Activated gamma-delta T cell (primary cell): ENCODE measurements around the gene ZNF267.
"Not testable (repeated sequence)": the region's sequence is repeated elsewhere in the genome, so short reads cannot be mapped to it uniquely, and the experiment has no call there.

Experiments used
- DNase-seq: peaks from one replicate; lab custom pipeline; 2025; lab: John Stamatoyannopoulos, UW

Gene ZNF267

DNA sequence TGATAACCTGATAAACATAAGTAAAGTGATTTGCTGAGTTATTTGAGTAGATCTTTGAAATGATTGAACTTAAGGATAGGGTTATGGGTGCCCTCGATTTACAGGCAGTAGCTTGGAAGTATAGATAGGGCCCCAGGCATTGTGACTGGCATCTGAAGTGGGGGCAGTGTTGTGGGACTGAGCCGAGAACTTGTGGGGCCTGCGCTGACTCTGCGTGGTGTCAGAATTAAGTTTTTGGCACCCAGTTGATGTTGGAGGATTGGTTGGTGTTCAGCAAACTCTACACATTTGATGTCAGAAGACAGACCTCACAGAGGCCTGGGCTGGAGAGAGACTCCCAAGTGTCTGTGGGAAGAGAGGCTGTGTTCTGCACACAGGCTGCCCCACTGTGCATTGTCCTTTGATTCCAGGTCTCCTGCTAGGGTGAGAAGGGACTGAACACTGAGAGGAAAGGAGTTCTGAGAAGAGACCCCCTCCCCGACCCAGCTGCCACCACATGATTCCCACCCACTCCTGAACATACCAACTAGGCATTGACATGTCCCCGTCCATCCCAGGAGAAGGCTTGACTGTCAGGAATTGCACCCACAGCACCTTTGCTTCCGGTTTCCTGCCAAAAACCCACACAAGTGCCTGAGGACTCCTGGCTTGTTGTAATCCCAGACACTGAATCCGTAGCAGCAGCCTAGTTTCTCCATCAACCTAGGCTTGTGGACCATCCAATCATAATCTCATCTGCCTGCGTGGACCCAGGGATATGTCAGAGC, 4.5 kb downstream of the ZNF267 start:
- no peak for DNase-seq

DNA sequence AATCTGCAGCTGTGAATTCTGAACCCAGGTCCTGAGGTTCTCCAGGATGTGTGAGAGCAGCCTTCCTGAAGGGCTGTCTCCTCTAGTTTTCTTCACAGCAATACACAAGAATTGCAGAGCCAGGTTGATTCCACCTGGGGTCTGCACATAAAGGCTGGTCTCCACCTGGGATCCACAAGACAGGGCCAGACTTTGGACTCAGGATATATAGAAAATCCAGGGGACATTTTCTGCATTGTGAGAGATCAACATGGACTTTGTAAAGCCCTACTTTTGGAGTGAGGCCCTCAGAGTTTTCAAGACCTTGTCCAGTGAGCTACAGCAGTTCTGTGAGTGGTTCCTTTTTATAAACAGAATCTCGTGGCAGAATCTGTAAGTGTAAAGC, 6.3 kb downstream of the ZNF267 start:
- no peak for DNase-seq

DNA sequence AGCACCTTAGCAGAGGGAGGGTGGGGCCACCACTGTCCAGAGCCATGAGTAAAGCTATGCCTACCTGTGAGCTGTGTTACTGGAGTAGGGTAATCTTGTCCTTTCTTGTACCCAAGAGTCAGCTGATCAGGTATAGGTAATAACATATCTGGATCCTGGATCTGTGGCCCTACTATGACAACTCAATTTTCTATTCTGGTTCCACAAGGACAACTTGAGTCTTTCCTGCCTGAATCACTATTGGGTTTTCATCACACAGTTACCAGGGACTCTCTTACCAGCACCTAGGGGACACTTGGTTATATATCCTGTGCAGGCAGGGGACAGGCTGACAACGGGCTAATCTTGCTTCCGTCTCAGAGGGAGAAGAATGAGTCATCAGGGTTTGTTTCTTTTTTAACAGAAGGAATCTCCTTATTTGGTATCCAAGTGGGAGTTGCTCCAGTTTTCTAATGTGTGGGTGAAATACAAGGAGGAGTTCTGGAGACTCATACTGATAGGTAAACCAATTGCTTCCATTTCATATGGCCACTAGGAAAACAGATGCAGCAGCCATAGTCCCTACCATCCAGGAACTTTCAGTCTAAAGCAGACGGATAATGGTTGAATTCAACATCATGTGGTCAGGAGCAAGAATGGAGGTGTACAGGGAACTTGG, 6.8 kb downstream of the ZNF267 start:
- DNase-seq: no peak

DNA sequence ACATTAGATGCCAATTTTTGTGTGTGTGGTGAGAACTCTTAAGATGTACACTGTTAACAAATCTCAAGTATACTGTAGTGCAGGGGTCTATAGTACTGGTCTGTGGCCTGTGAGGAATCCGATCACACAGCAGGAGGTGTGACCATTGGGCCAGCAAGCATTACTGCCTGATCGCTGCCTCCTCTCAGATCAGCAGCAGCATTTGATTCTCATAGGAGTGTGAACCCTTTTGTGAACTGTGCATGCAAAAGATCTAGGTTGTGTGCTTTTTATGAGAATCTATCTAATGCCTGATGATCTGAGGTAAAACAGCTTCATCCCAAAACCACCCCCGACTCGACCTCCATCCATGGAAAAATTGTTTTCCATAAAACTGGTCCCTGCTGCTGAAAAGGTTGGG, 12.6 kb downstream of the ZNF267 start:
- DNase-seq: no peak

DNA sequence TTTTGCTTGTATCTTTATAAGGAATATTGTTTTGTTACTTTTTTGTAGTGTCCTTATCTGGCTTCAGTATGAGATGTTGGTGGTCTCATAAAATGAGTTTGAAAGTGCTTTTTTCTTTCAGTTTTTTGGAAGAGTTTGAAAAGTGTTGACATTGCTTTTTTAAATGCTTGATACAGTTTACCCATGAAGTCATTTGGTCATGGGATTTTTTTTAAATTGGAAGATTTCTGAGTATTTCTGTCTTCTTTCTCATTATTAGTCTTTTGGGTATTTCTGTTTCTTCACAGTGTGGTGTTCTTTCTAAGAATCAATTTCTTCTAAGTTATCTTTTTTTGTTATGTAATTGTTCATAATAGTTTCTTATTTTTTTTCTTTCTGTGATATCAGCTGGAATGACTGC, 15.1 kb downstream of the ZNF267 start:
- no peak for DNase-seq

DNA sequence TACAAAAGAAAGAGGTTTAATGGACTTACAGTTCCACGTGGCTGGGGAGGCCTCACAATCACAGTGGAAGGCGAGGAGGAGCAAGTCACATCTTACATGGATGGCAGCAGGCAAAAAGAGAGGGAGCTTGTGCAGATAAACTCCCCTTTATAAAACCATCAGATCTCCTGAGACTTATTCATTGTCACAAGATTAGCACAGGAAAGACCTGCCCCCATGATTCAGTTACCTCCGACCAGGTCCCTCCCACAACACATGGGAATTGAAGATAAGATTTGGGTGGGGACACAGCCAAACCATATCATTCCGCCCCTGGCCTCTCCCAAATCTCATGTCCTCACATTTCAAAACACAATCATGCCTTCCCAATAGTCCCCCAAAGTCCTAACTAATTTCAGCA, 18.5 kb downstream of the ZNF267 start:
- DNase-seq: not testable (repeated sequence)

DNA sequence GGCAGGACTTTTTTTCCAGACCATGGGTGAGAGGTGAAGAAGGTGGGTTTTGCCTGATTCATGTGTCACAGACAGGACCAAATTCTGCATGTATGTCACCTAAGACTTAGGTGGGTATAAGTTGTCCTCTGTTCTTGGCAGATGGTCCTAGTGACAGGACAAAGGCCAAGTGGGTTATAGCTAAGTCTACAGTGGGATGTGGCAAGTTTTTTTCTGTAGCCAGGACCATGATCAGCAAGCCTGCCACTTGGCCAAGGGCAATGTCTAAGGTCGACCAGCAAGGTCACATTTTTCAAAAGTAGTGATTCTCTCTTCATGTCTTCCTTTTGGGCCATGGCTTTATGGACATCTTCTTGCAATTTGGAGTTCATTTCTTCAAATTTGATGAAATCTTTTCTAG, 20.2 kb downstream of the ZNF267 start:
- no peak for DNase-seq

DNA sequence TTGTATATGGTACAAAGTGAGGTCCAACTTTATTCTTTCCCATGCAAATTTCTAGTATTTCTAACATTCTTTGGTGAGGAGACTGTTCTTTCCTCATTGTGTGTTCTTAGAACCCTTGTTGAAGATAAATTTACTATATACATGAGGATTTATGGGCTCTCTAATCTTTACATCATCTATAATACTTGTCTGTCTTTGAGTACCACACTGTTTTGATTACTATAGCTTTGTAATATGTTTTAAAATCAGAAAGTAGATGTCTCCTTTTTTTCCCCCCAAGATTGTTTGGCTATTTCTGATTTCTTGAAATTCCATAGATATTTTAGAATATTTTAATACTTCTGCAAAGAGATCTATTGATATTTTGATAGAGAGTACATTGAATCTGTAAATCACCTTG, 23.7 kb downstream of the ZNF267 start:
- DNase-seq: no peak

GRCh38 chr16:31899505-31899904, 25.9 kb downstream of the ZNF267 start:
- no peak for DNase-seq

DNA sequence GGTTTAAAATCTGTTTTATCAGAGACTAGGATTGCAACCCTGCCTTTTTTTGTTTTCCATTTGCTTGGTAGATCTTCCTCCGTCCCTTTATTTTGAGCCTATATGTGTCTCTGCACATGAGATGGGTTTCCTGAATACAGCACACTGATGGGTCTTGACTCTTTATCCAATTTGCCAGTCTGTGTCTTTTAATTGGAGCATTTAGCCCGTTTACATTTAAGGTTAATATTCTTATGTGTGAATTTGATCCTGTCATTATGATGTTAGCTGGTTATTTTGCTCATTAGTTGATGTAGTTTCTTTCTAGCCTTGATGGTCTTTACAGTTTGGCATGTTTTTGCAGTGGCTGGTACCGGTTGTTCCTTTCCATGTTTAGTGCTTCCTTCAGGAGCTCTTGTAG, 31.0 kb downstream of the ZNF267 start:
- DNase-seq: not testable (repeated sequence)

GRCh38 chr16:31913668-31914067, 40.1 kb downstream of the ZNF267 start:
- DNase-seq: no peak

GRCh38 chr16:31916056-31916488, 42.5 kb downstream of the ZNF267 start:
- DNase-seq: no peak

GRCh38 chr16:31920373-31920772, 46.8 kb downstream of the ZNF267 start:
- DNase-seq: no peak

DNA sequence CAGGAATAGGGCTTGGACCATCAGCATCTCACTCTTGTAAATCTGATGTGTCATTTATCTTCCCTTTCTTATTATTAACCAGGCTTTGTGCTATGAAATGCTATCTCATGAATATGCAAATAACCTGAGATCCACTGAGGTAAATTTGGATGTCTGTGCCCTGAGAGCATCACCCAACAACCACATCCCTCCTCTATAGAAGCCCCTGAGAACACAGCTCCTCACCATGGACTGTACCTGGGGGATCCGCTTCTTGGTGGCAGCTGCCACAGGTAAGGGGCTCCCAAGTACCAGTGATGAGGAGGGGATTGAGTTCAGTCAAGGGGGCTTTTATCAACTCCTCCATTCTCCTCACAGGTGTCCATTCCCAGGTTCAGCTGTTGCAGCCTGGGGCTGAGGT, 78.2 kb downstream of the ZNF267 start:
- DNase-seq: not testable (repeated sequence)

DNA sequence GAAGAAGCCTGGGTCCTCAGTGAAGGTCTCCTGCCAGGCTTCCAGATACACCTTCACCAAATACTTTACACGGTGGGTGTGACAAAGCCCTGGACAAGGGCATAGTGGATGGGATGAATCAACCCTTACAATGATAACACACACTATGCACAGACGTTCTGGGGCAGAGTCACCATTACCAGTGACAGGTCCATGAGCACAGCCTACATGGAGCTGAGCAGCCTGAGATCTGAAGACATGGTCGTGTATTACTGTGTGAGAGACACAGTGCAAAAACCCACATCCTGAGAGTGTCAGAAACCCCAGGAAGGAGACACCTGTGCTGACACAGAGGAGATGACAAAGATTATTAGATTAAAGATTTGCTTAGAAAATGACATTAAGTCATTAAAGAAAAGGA, 78.6 kb downstream of the ZNF267 start:
- DNase-seq: not testable (repeated sequence)

GRCh38 chr16:31956221-31956620, 82.6 kb downstream of the ZNF267 start:
- DNase-seq: not testable (repeated sequence)

DNA sequence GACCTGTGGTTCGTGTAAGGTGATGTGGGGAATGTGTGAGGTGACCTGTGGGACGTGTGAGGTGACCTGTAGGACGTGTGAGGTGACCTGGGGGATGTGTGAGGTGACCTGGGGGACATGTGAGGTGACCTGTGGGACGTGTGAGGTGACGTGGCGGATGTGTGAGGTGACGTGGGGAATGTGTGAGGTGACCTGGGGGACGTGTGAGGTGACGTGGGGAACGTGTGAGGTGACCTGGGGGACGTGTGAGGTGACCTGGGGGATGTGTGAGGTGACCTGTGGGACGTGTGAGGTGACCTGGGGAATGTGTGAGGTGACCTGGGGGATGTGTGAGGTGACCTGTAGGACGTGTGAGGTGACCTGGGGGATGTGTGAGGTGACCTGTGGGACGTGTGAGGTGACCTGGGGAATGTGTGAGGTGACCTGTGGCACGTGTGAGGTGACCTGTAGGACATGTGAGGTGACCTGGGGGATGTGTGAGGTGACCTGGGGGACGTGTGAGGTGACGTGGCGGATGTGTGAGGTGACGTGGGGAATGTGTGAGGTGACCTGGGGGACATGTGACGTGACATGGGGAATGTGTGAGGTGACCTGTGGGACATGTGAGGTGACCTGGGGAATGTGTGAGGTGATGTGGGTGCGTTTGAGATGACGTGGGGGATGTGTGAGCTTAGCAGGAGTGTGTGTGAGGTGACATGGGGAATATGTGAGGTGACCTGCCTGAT, 86.7 kb downstream of the ZNF267 start:
- not testable (repeated sequence) for DNase-seq
